NCI-H510A (cell line): ENCODE results near the gene ECHDC3.
"Not testable (repeated sequence)": the region's sequence is repeated elsewhere in the genome, so short reads cannot be mapped to it uniquely, and the experiment has no call there.

Source experiments
- DNase-seq: peaks from one replicate; lab custom pipeline; 2025; lab: John Stamatoyannopoulos, UW

The ECHDC3 gene, protein sequence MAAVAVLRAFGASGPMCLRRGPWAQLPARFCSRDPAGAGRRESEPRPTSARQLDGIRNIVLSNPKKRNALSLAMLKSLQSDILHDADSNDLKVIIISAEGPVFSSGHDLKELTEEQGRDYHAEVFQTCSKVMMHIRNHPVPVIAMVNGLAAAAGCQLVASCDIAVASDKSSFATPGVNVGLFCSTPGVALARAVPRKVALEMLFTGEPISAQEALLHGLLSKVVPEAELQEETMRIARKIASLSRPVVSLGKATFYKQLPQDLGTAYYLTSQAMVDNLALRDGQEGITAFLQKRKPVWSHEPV

DNA sequence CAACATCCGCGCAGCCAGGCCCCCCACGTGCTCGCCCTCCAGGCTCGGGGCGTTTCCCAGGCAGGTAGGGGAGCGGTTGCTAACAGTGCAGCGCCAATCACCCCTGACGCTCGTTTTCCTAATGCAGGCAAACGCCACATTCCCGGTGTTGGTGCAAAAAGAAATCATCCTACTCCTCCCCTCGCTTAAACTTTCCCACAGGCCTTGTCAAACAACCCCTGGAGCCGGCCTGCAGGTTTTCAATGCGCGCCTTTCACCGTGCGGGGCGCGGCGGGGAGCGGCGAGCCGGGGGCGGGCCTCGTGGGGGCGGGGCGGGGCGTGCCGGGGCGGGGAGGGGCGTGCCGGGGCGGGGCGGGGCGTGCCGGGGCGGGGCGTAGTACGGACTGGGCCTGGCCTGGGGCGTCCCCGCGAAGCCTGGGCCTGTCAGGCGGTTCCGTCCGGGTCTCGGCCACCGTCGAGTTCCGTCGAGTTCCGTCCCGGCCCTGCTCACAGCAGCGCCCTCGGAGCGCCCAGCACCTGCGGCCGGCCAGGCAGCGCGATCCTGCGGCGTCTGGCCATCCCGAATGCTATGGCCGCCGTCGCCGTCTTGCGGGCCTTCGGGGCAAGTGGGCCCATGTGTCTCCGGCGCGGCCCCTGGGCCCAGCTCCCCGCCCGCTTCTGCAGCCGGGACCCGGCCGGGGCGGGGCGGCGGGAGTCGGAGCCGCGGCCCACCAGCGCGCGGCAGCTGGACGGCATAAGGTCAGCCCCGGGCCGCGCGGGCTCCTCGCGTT lies at the start of gene ECHDC3:
ECHDC3 (plus strand) TSS at position 374 of the 770 bp plus-strand sequence; CDS start at position 569, 195 bp downstream.
- DNase-seq = peak; percentile 20

GRCh38 chr10:11693376-11693775 lies 48.8 kb upstream of the ECHDC3 start:
- no peak for DNase-seq

DNA sequence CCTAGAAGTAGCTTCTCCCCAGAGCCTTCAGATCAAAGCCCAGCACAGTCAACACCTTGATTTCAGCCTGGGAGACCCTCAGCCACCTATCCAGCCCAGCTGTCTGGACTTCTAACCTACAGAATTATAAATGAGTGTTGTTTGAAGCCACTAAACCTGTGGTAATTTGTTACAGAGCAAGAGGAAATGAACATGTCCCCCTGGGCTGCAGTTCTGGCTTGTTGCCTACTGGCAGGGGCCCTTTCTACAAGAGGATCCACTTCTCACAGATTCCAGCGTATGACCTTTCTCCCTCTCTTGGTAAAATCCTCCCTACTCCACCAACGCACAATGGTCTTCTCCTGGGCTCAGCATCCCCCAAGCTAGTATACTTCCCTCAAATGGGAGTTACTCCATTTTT lies 46.4 kb upstream of the ECHDC3 start:
- DNase-seq = no peak

DNA sequence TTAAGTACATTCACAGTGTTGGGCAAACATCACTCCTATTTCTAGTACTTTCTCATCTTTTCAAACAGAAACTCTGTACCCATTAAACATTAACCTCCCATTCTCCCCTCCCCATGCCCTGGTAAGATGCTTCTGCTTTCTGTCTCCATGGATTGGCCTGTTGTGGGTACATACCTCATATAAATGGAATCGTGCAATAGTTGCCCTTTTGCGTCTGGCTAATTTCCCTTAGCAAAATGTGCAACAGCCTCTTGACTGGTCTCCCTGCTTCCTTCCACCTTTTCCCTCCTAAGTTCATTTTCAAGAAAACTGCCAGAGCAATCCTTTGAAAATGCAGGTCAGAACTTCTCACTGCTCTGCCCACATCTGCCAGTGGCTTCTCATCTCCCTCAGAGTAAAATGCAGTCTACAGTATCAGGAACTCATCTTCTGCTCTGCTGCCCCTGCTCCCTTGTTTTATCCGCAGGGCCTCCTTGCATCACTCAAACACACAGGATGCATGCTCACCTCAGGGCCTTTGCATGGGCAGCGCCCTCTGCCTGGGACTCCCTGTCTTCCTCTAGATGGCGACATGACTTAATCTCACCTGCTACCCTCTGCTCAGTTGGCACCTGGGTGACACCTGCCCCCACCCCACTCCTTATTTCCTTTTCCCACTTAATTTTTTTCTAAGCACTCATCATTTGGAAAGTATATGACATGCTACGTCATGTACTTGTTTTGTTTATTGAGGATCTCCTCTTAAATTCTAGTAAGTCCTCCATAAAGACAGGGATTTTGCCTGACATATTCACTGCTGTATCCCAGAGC lies 44.3 kb upstream of the ECHDC3 start:
- no peak for DNase-seq

DNA sequence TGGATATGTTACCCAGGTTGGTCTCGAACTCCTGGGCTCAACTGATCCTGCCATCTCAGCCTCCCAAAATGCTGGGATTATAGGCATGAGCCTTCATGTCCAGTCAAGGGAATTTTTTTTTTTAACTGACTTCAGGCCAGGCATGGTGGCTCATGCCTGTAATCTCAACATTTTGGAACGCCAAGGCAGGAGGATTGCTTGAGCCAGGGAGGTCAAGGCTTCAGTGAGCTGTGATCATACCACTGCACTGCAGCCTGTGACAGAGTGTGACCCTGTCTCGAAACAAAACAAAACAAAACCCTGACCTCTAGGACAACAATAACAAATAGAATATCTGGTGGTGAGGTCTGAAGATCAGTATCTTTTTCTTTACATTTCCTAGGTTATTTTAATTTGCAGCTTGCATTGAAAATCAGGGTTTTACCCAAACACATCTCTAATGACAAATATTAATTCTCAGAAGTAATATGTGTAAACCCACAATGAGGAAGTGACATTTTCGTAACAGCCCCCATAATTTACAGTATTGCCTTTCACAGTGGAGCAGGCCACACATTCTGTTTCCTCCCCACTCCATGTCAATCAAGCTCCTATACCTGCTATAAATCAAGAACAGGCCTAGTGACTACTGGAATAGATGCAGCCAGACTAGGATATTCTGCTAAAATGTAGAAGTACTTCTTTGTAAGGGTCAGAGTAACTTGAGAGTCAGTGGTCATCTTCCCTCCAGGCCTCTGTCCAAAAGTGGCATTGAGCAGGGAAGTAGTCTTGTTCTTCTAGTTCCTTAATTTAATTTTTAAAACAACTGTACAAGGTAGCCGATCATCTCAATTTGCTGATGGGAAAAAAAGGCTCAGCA lies 43.3 kb upstream of the ECHDC3 start:
- DNase-seq = no peak

- DNase-seq = no peak
These were observed 42.6 kb upstream of the ECHDC3 start for GRCh38 chr10:11699550-11700097.

DNA sequence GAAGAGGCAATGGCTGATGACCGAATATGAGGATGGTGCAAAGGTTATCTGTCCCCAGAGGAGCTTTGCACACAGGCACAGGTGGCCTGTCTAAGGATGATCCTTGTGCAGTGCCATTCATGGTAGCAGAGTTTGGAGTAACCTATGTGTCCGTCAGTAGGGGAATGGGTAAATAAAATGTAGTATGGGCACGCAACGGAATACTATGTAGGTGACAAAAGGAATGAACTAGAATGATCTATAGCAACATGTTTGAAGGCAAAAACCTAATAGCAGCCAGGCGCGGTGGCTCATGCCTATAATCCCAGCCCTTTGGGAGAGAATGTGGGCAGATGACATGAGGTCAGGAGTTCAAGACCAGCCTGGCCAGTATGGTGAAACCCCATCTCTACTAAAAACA lies 41.6 kb upstream of the ECHDC3 start:
- DNase-seq = no peak

DNA sequence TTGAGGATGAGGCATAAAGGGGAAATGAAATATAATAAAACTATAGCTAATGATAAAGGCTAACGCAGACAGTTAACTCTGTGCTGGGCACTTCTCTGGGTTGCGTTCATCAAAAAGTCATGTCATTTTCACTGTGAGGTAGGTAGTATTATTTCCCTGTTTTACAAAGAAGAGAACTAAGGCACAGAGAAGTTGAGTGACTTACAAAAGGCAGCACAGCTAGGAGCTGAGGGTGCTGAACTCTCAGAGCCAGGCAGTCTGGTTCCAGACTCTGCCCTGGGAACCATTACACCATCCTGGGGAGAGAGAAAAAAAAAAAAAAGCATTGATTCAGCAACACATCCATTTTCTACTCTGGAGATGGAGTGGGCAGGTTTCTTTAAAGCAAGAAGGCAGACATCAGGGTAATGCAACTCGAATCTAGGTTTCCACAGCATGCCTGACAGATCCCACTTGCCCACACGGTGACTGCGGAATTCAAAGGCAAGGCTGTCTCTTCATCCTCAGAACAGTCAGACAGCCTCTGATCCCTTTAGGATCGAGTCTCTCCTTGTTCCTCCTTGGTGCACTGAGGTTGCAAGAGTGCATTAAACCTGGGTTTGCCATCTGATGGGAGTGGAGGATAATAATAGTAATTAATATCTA lies 40.6 kb upstream of the ECHDC3 start:
- no peak for DNase-seq

DNA sequence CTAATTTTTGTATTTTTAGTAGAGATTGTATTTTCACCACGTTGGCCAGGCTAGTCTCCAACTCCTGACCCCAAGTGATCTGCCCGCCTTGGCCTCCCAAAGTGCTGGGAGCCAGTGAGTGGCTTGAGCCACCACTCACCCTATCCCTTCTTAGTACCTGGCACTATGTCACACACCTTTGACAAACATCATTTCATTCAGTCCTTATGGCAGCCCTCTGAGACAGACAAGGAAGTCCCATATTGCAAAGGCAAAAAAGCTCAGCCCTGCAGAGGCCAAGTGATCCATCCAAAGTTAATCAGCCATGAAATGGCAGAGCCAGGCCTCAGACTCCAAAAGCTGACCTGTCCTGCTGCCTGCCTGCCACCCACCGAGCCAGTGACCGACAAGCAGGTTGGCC lies 39.9 kb upstream of the ECHDC3 start:
- DNase-seq = no peak

- DNase-seq = no peak
These were observed 38.1 kb upstream of the ECHDC3 start for GRCh38 chr10:11704092-11704491.

DNA sequence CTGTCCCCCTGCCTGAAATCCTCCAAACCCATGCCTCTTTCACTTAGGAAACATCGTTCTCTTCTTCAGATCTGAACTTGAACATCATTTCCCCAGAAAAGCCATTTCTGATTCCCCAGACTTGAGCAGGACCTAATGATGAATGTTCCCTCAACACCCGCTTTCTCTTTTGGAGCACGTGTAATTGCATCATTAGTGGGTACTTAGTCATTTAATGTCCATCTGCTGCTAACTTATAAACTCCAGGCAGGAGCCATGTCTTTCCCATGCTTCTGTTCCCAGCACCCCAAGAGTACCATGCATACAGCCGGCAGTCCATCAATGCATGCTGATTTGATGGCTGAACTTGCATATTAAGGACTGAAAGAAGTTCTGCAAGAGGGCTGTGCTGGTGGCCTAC lies 36.5 kb upstream of the ECHDC3 start:
- no peak for DNase-seq

DNA sequence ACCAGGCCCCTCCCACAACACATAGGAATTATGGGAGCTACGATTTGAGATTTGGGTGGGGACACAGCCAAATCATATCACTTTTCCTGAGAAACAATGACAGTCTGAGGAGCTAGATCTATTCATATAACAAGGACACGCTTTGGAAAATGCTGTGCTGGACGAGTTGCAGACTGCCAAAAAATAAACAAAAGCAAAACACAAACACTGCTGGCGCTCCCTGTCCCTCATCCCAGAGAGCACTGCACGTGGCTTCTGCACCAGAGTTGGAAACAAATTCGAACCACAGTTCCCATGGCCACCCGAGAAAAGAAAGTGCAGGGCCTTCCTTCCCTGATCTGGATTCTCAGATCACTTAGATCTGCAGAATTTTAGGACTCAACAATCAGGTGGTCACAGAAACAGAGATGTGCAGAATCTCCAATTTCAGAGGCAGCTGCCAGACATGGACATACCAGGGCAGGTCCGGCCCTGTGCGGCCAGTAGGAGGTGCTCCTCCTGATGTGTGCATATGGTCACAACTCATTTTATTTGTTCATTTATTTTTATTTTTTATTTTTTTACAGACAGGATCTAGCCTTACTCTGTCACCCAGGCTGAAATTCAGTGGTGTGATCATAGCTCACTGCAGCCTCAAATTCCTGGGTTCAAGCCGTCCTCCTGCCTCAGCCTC lies 35.2 kb upstream of the ECHDC3 start:
- DNase-seq = no peak

GRCh38 chr10:11707624-11708350 lies 34.4 kb upstream of the ECHDC3 start:
- DNase-seq = no peak

GRCh38 chr10:11708801-11709200 lies 33.4 kb upstream of the ECHDC3 start:
- DNase-seq = not testable (repeated sequence)

- DNase-seq = no peak
These were observed 29.4 kb upstream of the ECHDC3 start for GRCh38 chr10:11712744-11713143.

- no peak for DNase-seq
These were observed 28.9 kb upstream of the ECHDC3 start for GRCh38 chr10:11713186-11713743.

DNA sequence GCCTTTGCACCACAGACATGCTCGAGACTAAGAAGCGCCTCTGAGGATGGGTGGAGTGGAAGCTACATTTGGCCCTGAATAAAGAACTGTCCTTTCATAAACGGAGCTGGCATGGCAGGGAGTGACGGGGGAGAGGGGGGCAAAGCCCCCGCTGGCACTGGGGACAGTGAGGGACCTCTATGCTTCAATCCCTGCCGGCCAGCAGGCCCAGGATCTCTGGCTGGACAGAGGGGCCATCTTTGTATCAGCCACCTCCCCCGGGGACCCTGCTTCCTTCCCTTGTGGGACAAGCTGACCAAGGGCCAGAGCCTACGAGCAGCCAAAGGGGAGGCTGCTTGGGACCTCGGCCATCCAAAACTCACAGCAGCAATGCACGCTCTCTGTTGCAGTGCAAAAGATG lies 28.2 kb upstream of the ECHDC3 start:
- no peak for DNase-seq

- DNase-seq = no peak
These were observed 27.3 kb upstream of the ECHDC3 start for GRCh38 chr10:11714750-11715365.
